K562 (cell line): ENCODE results near the gene COPE. TPM values are rescaled to one million over a fixed set of nuclear protein-coding genes. Genes with fewer than 3 reads are reported as not detected.

Experiments
- ATAC-seq: fragments of 200-7000 bp; cut with Tn5 transposase; 3 replicates; pipeline ENCODE4 v1.9.1; 2020; ENCODE audit warnings: moderate library complexity
- BruUV-seq: library from RNA; stranded (reverse); fragments of 400-500 nt; replicated peaks from 2 replicates; lab custom pipeline; 2021; lab: Mats Ljungman, UMichigan
- CTCF ChIA-PET: fragments of 300-600 bp; formaldehyde crosslinking; extraction: SDS; loops from one replicate; lab custom pipeline; 2021; ENCODE audit warnings: low intra/inter-chr PET ratio; lab: Yijun Ruan, JAX
- POLR2A ChIA-PET: fragments of 300-600, 350-650 bp; sonication (Branson Sonifier 250); formaldehyde crosslinking; extraction: SDS; loops from one replicate; lab custom pipeline; 2021; ENCODE audit warnings: antibody characterized with exemption, inconsistent platforms; lab: Yijun Ruan, JAX
- DNase-seq, 4 experiments: peaks; one replicate each; pipeline versions ENCODE4 v3.0.0 to v3.0.0-alpha.2; 2011 to 2018; ENCODE audit warnings: low spot score in 3 of 4, mixed read lengths in 3 of 4; ENCODE audit errors: extremely low read depth in 1 of 4
- FAIRE-seq: peaks from 2 replicates; lab custom pipeline; 2011; peaks lifted over from hg19 to GRCh38; lab: Jason Lieb, UNC
- H2AFZ ChIP-seq: 2 replicates; pipeline ENCODE4 v1.6.0; 2011; ENCODE audit warnings: low read depth, low read length, control low read depth, inconsistent platforms
- H3K27ac ChIP-seq: fragments of 200-600 bp; 3 replicates; pipeline ENCODE4 v1.8.0; 2011; ENCODE audit warnings: low read depth, mild to moderate bottlenecking, control low read depth, inconsistent platforms, low read length, moderate library complexity, mixed read lengths; ENCODE audit errors: extremely low read depth
- H3K27me3 ChIP-seq, 2 experiments: fragments of 300-600 bp in 1 of 2; 2 replicates in 1 of 2; 3 replicates in 1 of 2; pipeline versions ENCODE4 v1.6.0 to v1.8.0; 2011; ENCODE audit warnings: inconsistent platforms in 2 of 2, low read length in 2 of 2, mild to moderate bottlenecking in 1 of 2, mixed read lengths in 1 of 2, moderate library complexity in 1 of 2; ENCODE audit not compliant: control insufficient read depth in 2 of 2, insufficient read depth in 2 of 2
- H3K36me3 ChIP-seq: fragments of 300-600 bp; 3 replicates; pipeline ENCODE4 v1.8.0; 2011; ENCODE audit warnings: mild to moderate bottlenecking, low read length, inconsistent platforms; ENCODE audit not compliant: control insufficient read depth, insufficient read depth
- H3K4me1 ChIP-seq, 2 experiments: fragments of 200-600 bp in 1 of 2; replicated peaks in 1 of 2; 2 replicates in 1 of 2; 3 replicates in 1 of 2; pipeline versions ENCODE4 v1.5.1 to v1.8.0; 2011; ENCODE audit warnings: inconsistent platforms in 2 of 2, low read length in 2 of 2, mild to moderate bottlenecking in 1 of 2, mixed read lengths in 1 of 2, moderate library complexity in 1 of 2; ENCODE audit not compliant: control insufficient read depth in 2 of 2, insufficient read depth in 2 of 2
- H3K4me2 ChIP-seq: 2 replicates; pipeline ENCODE4 v1.6.1; 2011; ENCODE audit warnings: low read length, control low read depth, inconsistent platforms, mixed read lengths; ENCODE audit not compliant: insufficient read depth
- H3K4me3 ChIP-seq: fragments of 200-600 bp; sonication (generic), shearing (Covaris generic); 2 replicates; pipeline ENCODE4 v1.5.1; 2016; ENCODE audit warnings: control low read depth, inconsistent platforms
- H3K79me2 ChIP-seq: fragments of 200-600 bp; 3 replicates; pipeline ENCODE4 v1.8.0; 2011; ENCODE audit warnings: low read length, inconsistent platforms; ENCODE audit not compliant: control insufficient read depth, insufficient read depth
- H3K9ac ChIP-seq, 2 experiments: 2 replicates each; pipeline versions ENCODE4 v1.6.0 to v1.6.1; 2011; ENCODE audit warnings: low read depth in 2 of 2, low read length in 2 of 2, control low read depth in 1 of 2, inconsistent platforms in 1 of 2, mild to moderate bottlenecking in 1 of 2, mixed read lengths in 1 of 2; ENCODE audit not compliant: insufficient read depth in 1 of 2
- H3K9me1 ChIP-seq: one replicate; pipeline ENCODE4 v1.6.0; 2011; ENCODE audit warnings: inconsistent platforms, mild to moderate bottlenecking, low read length, moderate library complexity; ENCODE audit not compliant: control insufficient read depth, insufficient read depth
- H3K9me3 ChIP-seq: replicated peaks from 2 replicates; pipeline ENCODE4 v1.5.1; 2011; ENCODE audit warnings: low read depth, low read length, inconsistent platforms; ENCODE audit not compliant: control insufficient read depth, insufficient read depth
- H4K20me1 ChIP-seq: replicated peaks from 2 replicates; pipeline ENCODE4 v1.6.1; 2011; ENCODE audit warnings: low read length, inconsistent platforms, mixed read lengths; ENCODE audit not compliant: control insufficient read depth, insufficient read depth
- ARHGAP35 ChIP-seq: fragments of 450-650 bp; IDR thresholded peaks from 2 replicates; pipeline ENCODE4 v1.6.1; 2018; ENCODE audit not compliant: partially characterized antibody
- ARID2 ChIP-seq: fragments of 450-650 bp; IDR thresholded peaks from 2 replicates; pipeline ENCODE4 v1.6.1; 2017; ENCODE audit warnings: antibody characterized with exemption, mild to moderate bottlenecking
- BCOR ChIP-seq: fragments of 450-650 bp; IDR thresholded peaks from 2 replicates; pipeline ENCODE4 v1.6.1; 2016
- IRF2 ChIP-seq: sonication (generic); formaldehyde crosslinking; IDR thresholded peaks from 2 replicates; pipeline ENCODE4 v1.8.1; 2022; ENCODE audit warnings: mild to moderate bottlenecking, missing genetic modification reagents
- LEF1 ChIP-seq: fragments of 450-650 bp; IDR thresholded peaks from 2 replicates; pipeline ENCODE4 v1.6.1; 2016; ENCODE audit warnings: mild to moderate bottlenecking
- MAFF ChIP-seq: IDR thresholded peaks from 2 replicates; pipeline ENCODE4 v1.6.1; 2012; ENCODE audit warnings: low read length, improper control_type of control experiment
- MTF1 ChIP-seq: fragments of 250-450 bp; sonication (Bioruptor Pico); IDR thresholded peaks from 2 replicates; pipeline ENCODE4 v1.9.0; 2021; ENCODE audit warnings: moderate library complexity, mild to moderate bottlenecking, inconsistent platforms, borderline replicate concordance
- PHB2 ChIP-seq: fragments of 450-650 bp; IDR thresholded peaks from 2 replicates; pipeline ENCODE4 v1.6.1; 2017; ENCODE audit warnings: low read depth
- RBM25 ChIP-seq: fragments of 200-400 bp; formaldehyde crosslinking; IDR thresholded peaks from 2 replicates; pipeline ENCODE4 v1.6.1; 2018; ENCODE audit warnings: low read length, low read depth, moderate library complexity; ENCODE audit not compliant: severe bottlenecking
- SMARCA5 ChIP-seq: fragments of 450-650 bp; IDR thresholded peaks from 2 replicates; pipeline ENCODE4 v1.6.1; 2016
- TEAD1 ChIP-seq, 2 experiments: fragments of 450-650 bp in 1 of 2; sonication (generic) in 1 of 2; formaldehyde crosslinking; IDR thresholded peaks; 2 replicates each; pipeline versions ENCODE4 v1.4.0 to v1.8.0; 2020 to 2022; ENCODE audit warnings: mild to moderate bottlenecking in 2 of 2, missing genetic modification reagents in 1 of 2
- ZNF217 ChIP-seq: sonication (generic); formaldehyde crosslinking; IDR thresholded peaks from 2 replicates; pipeline ENCODE4 v1.8.0; 2022; ENCODE audit warnings: mild to moderate bottlenecking, missing genetic modification reagents
- ZNF512 ChIP-seq: IDR thresholded peaks from 2 replicates; pipeline ENCODE4 v1.6.1; 2016; ENCODE audit warnings: missing genetic modification characterization, missing compliant biosample characterization
- ZNF695 ChIP-seq: fragments of 450-650 bp; formaldehyde crosslinking; IDR thresholded peaks from 2 replicates; pipeline ENCODE4 v1.4.0; 2020; ENCODE audit warnings: mild to moderate bottlenecking, moderate library complexity
- WGBS: fragments of 100-300 bp; shearing (Covaris generic); methylation state at CpG from one replicate; pipeline ENCODE4 v1.1.6; 2016; ENCODE audit warnings: low coverage, mixed read lengths; ENCODE audit not compliant: insufficient coverage; ENCODE audit errors: missing lambda C conversion rate; 5-methylcytosine and 5-hydroxymethylcytosine counted together
- in situ Hi-C: fragments of 300-500 bp; cut with MboI; formaldehyde crosslinking; loops from 4 replicates; pipeline ENCODE4 v1.15.0; 2018; ENCODE audit warnings: inconsistent platforms, mixed read lengths
- intact Hi-C: fragments of 100-400 bp; cut with micrococcal nuclease; formaldehyde crosslinking; loops from 2 replicates; pipeline ENCODE4 v1.14.2; 2022
- polyA plus RNA-seq, 8 experiments: library from polyadenylated mRNA; depleted of rRNA in 4 of 8; stranded (reverse) in 5 of 8; unstranded in 3 of 8; fragments of >200 nt; fragmentation: Nextera tagmentation in 2 of 8; fragmentation: Illumina TruSeq in 1 of 8; extraction: Ambion mirVana in 2 of 8; extraction: Trizol in 1 of 8; gene quantifications; 2 replicates each; pipeline versions ENCODE4 v1.2.1 to v1.2.3, GENCODE V29; 2011 to 2014; ENCODE audit warnings: inconsistent platforms in 1 of 8, missing spikeins in 1 of 8
- total RNA-seq, 7 experiments: library from RNA; depleted of rRNA in 6 of 7; stranded (reverse); fragments of >200 nt in 6 of 7; fragmentation: Illumina TruSeq in 2 of 7; extraction: Trizol in 2 of 7; gene quantifications; 2 replicates each; pipeline versions ENCODE4 v1.2.1 to v1.2.3, GENCODE V29; 2011 to 2021; ENCODE audit warnings: low replicate concordance in 1 of 7
- TF ChIP-seq, protein P1 (sequence below): fragments of 450-650 bp; formaldehyde crosslinking; conservative IDR thresholded peaks from 2 replicates; pipeline ENCODE4 v1.4.0; 2022; ENCODE audit warnings: mild to moderate bottlenecking, missing genetic modification characterization
- TF ChIP-seq, protein P2 (sequence below): conservative IDR thresholded peaks from 2 replicates; pipeline ENCODE4 v1.6.1; 2011; ENCODE audit warnings: low read depth, mild to moderate bottlenecking, low read length; ENCODE audit not compliant: control insufficient read depth
- TF ChIP-seq, protein P3 (sequence below): fragments of 200-800 bp; sonication (Bioruptor generic); IDR thresholded peaks from 2 replicates; pipeline ENCODE4 v1.6.1; 2017; ENCODE audit warnings: missing genetic modification characterization, missing compliant biosample characterization

Gene COPE
- total and polyA plus RNA-seq, 9 of the 15 experiments (the other 6 are each of a cell fraction or from before 2014, with no cell fraction given), result 5.8 to 273 (median 147) TPM

GRCh38 chr19:18946335-18946734, 27.1 kb upstream of the COPE start (continued):
- TF ChIP-seq MTF1, result no peak
- TF ChIP-seq ARID2, result no peak
- TF ChIP-seq, protein P1, sequence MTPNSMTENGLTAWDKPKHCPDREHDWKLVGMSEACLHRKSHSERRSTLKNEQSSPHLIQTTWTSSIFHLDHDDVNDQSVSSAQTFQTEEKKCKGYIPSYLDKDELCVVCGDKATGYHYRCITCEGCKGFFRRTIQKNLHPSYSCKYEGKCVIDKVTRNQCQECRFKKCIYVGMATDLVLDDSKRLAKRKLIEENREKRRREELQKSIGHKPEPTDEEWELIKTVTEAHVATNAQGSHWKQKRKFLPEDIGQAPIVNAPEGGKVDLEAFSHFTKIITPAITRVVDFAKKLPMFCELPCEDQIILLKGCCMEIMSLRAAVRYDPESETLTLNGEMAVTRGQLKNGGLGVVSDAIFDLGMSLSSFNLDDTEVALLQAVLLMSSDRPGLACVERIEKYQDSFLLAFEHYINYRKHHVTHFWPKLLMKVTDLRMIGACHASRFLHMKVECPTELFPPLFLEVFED (CRISPR knock-in tag), result no peak
- no peak for TF ChIP-seq LEF1

GRCh38 chr19:18945297-18945696, 26.1 kb upstream of the COPE start:
- in situ Hi-C loops, result no loop called here
- peaks cover 5% of the 10 kb centered on the region for H3K9me1 ChIP-seq
- ATAC-seq, result no peak
- intact Hi-C loops, result no loop called here
- no peak overlapping the region for H3K4me3 ChIP-seq
- no peak overlapping the region for H3K9ac ChIP-seq
- POLR2A ChIA-PET, result interaction anchor here (0.7 kb wide), 1 partner anchor 106 kb away, joined by 3 read pairs; no protein-coding TSS in a partner anchor
- 15% methylated on average over 9 of the region's 9 CpGs for WGBS
- peaks cover 3 to 20% of the 10 kb centered on the region in 2 experiments; a peak in 4 of 5 replicates for H3K4me1 ChIP-seq
- H3K4me2 ChIP-seq, result no peak overlapping the region
- H3K27ac ChIP-seq, result no peak overlapping the region
- CTCF ChIA-PET, result no interaction called here
- H4K20me1 ChIP-seq, result peaks cover 5% of the 10 kb centered on the region
- BruUV-seq, result no TSS peak
- H3K36me3 ChIP-seq, result no peaks in the 10 kb centered on the region
- DNase-seq, result no peak
- H2AFZ ChIP-seq, result no peak overlapping the region
- H3K27me3 ChIP-seq, result peaks cover 0 to 13% of the 10 kb centered on the region in 2 experiments; a peak in 1 of 5 replicates
- no peak for FAIRE-seq
- no peaks in the 10 kb centered on the region for H3K79me2 ChIP-seq
- no peaks in the 10 kb centered on the region for H3K9me3 ChIP-seq
- TF ChIP-seq LEF1 (no peak), SMARCA5 (peak; percentile 54; the same call in 1 of the 2 replicates), ARHGAP35 (no peak), IRF2 (CRISPR knock-in tag) (no peak), ZNF695 (CRISPR knock-in tag) (no peak), ZNF217 (no peak), PHB2 (no peak), TEAD1 (CRISPR knock-in tag; IDR thresholded peaks at IDR 0.05) (no peak), ZNF512 (tag) (no peak), BCOR (peak; percentile 69), MAFF (no peak), RBM25 (peak; percentile 81)
- TF ChIP-seq, protein P2, sequence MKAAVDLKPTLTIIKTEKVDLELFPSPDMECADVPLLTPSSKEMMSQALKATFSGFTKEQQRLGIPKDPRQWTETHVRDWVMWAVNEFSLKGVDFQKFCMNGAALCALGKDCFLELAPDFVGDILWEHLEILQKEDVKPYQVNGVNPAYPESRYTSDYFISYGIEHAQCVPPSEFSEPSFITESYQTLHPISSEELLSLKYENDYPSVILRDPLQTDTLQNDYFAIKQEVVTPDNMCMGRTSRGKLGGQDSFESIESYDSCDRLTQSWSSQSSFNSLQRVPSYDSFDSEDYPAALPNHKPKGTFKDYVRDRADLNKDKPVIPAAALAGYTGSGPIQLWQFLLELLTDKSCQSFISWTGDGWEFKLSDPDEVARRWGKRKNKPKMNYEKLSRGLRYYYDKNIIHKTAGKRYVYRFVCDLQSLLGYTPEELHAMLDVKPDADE, result no peak
- TF ChIP-seq, protein P3, sequence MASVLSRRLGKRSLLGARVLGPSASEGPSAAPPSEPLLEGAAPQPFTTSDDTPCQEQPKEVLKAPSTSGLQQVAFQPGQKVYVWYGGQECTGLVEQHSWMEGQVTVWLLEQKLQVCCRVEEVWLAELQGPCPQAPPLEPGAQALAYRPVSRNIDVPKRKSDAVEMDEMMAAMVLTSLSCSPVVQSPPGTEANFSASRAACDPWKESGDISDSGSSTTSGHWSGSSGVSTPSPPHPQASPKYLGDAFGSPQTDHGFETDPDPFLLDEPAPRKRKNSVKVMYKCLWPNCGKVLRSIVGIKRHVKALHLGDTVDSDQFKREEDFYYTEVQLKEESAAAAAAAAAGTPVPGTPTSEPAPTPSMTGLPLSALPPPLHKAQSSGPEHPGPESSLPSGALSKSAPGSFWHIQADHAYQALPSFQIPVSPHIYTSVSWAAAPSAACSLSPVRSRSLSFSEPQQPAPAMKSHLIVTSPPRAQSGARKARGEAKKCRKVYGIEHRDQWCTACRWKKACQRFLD (CRISPR knock-in tag), result no peak
